Activated T-cell treated with anti-CD3 and anti-CD28 coated beads, Interleukin-2, amount 50 U/mL, for 24 hours (primary cell): Measurements from ENCODE around the gene ARHGAP24.
"Not testable (repeated sequence)": the region's sequence is repeated elsewhere in the genome, so short reads cannot be mapped to it uniquely, and the experiment has no call there.

ENCODE experiments used
- DNase-seq: peaks from one replicate; pipeline ENCODE4 v3.0.0-alpha.2; 2020
- H3K27ac Mint-ChIP-seq: 2 replicates; pipeline ENCODE4 v1.8.0; 2020; ENCODE audit warnings: mild to moderate bottlenecking, mixed read lengths
- H3K27me3 Mint-ChIP-seq: 2 replicates; pipeline ENCODE4 v1.8.0; 2020; ENCODE audit warnings: mixed read lengths
- H3K36me3 Mint-ChIP-seq: 2 replicates; pipeline ENCODE4 v1.8.0; 2020; ENCODE audit warnings: low read depth, mixed read lengths
- H3K4me1 Mint-ChIP-seq: 2 replicates; pipeline ENCODE4 v1.8.0; 2020; ENCODE audit warnings: low read depth, mixed read lengths
- H3K4me3 Mint-ChIP-seq: 2 replicates; pipeline ENCODE4 v1.8.0; 2020; ENCODE audit warnings: mild to moderate bottlenecking, moderate library complexity, mixed read lengths
- H3K9me3 Mint-ChIP-seq: 2 replicates; pipeline ENCODE4 v1.8.0; 2020; ENCODE audit warnings: mixed read lengths

Gene ARHGAP24

GRCh38 chr4:85994576-85994975, 519.6 kb downstream of the ARHGAP24 start:
- Mint-ChIP-seq H3K27ac (no peak overlapping the region), H3K36me3 (no peaks in the 10 kb centered on the region), H3K9me3 (no peaks in the 10 kb centered on the region), H3K4me3 (no peak overlapping the region), H3K4me1 (no peaks in the 10 kb centered on the region), H3K27me3 (no peaks in the 10 kb centered on the region)
- no peak for DNase-seq

GRCh38 chr4:85995361-85995760, 520.4 kb downstream of the ARHGAP24 start:
- no peak for DNase-seq
- no peak overlapping the region for H3K27ac Mint-ChIP-seq
- H3K27me3 Mint-ChIP-seq = no peaks in the 10 kb centered on the region
- no peaks in the 10 kb centered on the region for H3K9me3 Mint-ChIP-seq
- H3K36me3 Mint-ChIP-seq = no peaks in the 10 kb centered on the region
- no peaks in the 10 kb centered on the region for H3K4me1 Mint-ChIP-seq
- no peak overlapping the region for H3K4me3 Mint-ChIP-seq

GRCh38 chr4:86001591-86001990, 526.6 kb downstream of the ARHGAP24 start:
- Mint-ChIP-seq H3K4me3 (no peak overlapping the region), H3K36me3 (no peaks in the 10 kb centered on the region)

GRCh38 chr4:86004030-86004429, 529.1 kb downstream of the ARHGAP24 start:
- Mint-ChIP-seq H3K27ac (no peak overlapping the region), H3K4me3 (no peak overlapping the region), H3K4me1 (no peaks in the 10 kb centered on the region), H3K9me3 (no peaks in the 10 kb centered on the region), H3K27me3 (no peaks in the 10 kb centered on the region), H3K36me3 (no peaks in the 10 kb centered on the region)
- no peak for DNase-seq

More at GRCh38 chr4:86001591-86001990, 526.6 kb downstream of the ARHGAP24 start:
- H3K27me3 Mint-ChIP-seq = no peaks in the 10 kb centered on the region
- H3K9me3 Mint-ChIP-seq = no peaks in the 10 kb centered on the region
- no peak for DNase-seq
- no peaks in the 10 kb centered on the region for H3K4me1 Mint-ChIP-seq
- no peak overlapping the region for H3K27ac Mint-ChIP-seq

GRCh38 chr4:86006057-86006456, 531.1 kb downstream of the ARHGAP24 start:
- DNase-seq = no peak
- Mint-ChIP-seq H3K4me3 (no peak overlapping the region), H3K27ac (no peak overlapping the region), H3K27me3 (no peaks in the 10 kb centered on the region), H3K4me1 (no peaks in the 10 kb centered on the region), H3K36me3 (no peaks in the 10 kb centered on the region), H3K9me3 (no peaks in the 10 kb centered on the region)

- no peaks in the 10 kb centered on the region for H3K27me3 Mint-ChIP-seq
- H3K4me1 Mint-ChIP-seq = no peaks in the 10 kb centered on the region
- no peaks in the 10 kb centered on the region for H3K36me3 Mint-ChIP-seq
- no peak overlapping the region for H3K4me3 Mint-ChIP-seq
- DNase-seq = no peak
- H3K27ac Mint-ChIP-seq = no peak overlapping the region
- no peaks in the 10 kb centered on the region for H3K9me3 Mint-ChIP-seq
Measured at GRCh38 chr4:86007042-86007441, 532.1 kb downstream of the ARHGAP24 start.

GRCh38 chr4:86011117-86011516, 536.2 kb downstream of the ARHGAP24 start:
- Mint-ChIP-seq H3K9me3 (no peaks in the 10 kb centered on the region), H3K36me3 (no peaks in the 10 kb centered on the region), H3K27ac (no peak overlapping the region), H3K4me1 (no peaks in the 10 kb centered on the region), H3K27me3 (no peaks in the 10 kb centered on the region), H3K4me3 (no peak overlapping the region)
- no peak for DNase-seq

- Mint-ChIP-seq H3K36me3 (no peaks in the 10 kb centered on the region), H3K9me3 (no peaks in the 10 kb centered on the region), H3K4me3 (no peak overlapping the region), H3K4me1 (no peaks in the 10 kb centered on the region), H3K27me3 (no peaks in the 10 kb centered on the region), H3K27ac (no peak overlapping the region)
- no peak for DNase-seq
Measured at GRCh38 chr4:86013621-86014020, 538.7 kb downstream of the ARHGAP24 start.

GRCh38 chr4:86014599-86014998, 539.6 kb downstream of the ARHGAP24 start:
- DNase-seq = no peak

GRCh38 chr4:86015412-86016350, 540.7 kb downstream of the ARHGAP24 start:
- Mint-ChIP-seq H3K4me3 (no peak overlapping the region), H3K27ac (no peak overlapping the region), H3K36me3 (no peaks in the 10 kb centered on the region), H3K27me3 (no peaks in the 10 kb centered on the region), H3K9me3 (no peaks in the 10 kb centered on the region), H3K4me1 (no peaks in the 10 kb centered on the region)
- DNase-seq = no peak

More at GRCh38 chr4:86014599-86014998, 539.6 kb downstream of the ARHGAP24 start:
- Mint-ChIP-seq H3K9me3 (no peaks in the 10 kb centered on the region), H3K4me1 (no peaks in the 10 kb centered on the region), H3K27me3 (no peaks in the 10 kb centered on the region), H3K27ac (no peak overlapping the region), H3K4me3 (no peak overlapping the region), H3K36me3 (no peaks in the 10 kb centered on the region)

- Mint-ChIP-seq H3K9me3 (no peaks in the 10 kb centered on the region), H3K4me1 (no peaks in the 10 kb centered on the region)
- no peak for DNase-seq
Measured at GRCh38 chr4:86019362-86019761, 544.4 kb downstream of the ARHGAP24 start.

GRCh38 chr4:86019906-86020305, 545.0 kb downstream of the ARHGAP24 start:
- Mint-ChIP-seq H3K27me3 (no peaks in the 10 kb centered on the region), H3K27ac (no peak overlapping the region), H3K4me1 (no peaks in the 10 kb centered on the region), H3K4me3 (no peak overlapping the region), H3K36me3 (no peaks in the 10 kb centered on the region), H3K9me3 (no peaks in the 10 kb centered on the region)
- DNase-seq = no peak

More at GRCh38 chr4:86019362-86019761, 544.4 kb downstream of the ARHGAP24 start:
- Mint-ChIP-seq H3K27me3 (no peaks in the 10 kb centered on the region), H3K36me3 (no peaks in the 10 kb centered on the region), H3K4me3 (no peak overlapping the region), H3K27ac (no peak overlapping the region)

GRCh38 chr4:86021671-86022070, 546.7 kb downstream of the ARHGAP24 start:
- H3K27me3 Mint-ChIP-seq, H3K4me1 Mint-ChIP-seq, H3K27ac Mint-ChIP-seq, H3K9me3 Mint-ChIP-seq, H3K4me3 Mint-ChIP-seq, DNase-seq, H3K36me3 Mint-ChIP-seq: not testable (repeated sequence)

- Mint-ChIP-seq H3K4me3 (no peak overlapping the region), H3K27me3 (no peaks in the 10 kb centered on the region), H3K4me1 (no peaks in the 10 kb centered on the region), H3K36me3 (no peaks in the 10 kb centered on the region), H3K9me3 (no peaks in the 10 kb centered on the region), H3K27ac (no peak overlapping the region)
- no peak for DNase-seq
Measured at GRCh38 chr4:86026720-86027119, 551.8 kb downstream of the ARHGAP24 start.

GRCh38 chr4:86031927-86032326, 557.0 kb downstream of the ARHGAP24 start:
- no peak for DNase-seq
- H3K27ac Mint-ChIP-seq = no peak overlapping the region
- H3K36me3 Mint-ChIP-seq = no peaks in the 10 kb centered on the region
- H3K27me3 Mint-ChIP-seq = peaks cover 4% of the 10 kb centered on the region
- H3K4me1 Mint-ChIP-seq = no peaks in the 10 kb centered on the region
- no peak overlapping the region for H3K4me3 Mint-ChIP-seq
- H3K9me3 Mint-ChIP-seq = no peaks in the 10 kb centered on the region
